ENCODE measurements around the gene BARD1. TPM values are rescaled to one million over a fixed set of nuclear protein-coding genes. Genes with fewer than 3 reads are reported as not detected.

The BARD1 gene
- total and polyA plus RNA-seq, 11 donors, result 0.88 to 16.7 (median 9.8) TPM

DNA sequence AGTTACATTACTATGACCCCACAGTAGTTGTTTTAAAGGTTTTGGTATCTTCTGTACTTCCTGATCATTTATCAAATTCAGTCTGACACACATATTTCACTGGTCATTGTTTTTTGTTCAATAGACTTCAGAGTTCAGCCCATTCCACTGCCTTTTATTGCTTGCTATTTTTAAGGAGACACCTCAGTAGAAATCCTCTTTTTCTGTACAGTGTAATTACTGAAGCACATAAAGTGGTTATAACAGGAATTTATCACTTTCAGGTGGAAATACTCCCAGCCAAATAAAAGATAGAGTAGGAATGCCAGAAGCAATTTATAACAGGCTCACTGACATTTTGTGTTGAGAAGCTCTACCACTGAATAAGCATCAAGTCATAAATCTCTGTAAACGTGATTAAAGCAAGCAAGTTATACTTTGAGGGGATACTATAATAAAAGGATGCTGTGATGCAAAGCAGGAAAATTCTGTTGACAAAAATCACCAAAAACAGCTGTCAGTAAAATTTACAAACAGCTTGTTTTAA is 6.6 kb upstream of the BARD1 start:
- no peak for TF ChIP-seq POLR2A (IDR thresholded peaks at IDR 0.05)
- TF ChIP-seq, protein P1, sequence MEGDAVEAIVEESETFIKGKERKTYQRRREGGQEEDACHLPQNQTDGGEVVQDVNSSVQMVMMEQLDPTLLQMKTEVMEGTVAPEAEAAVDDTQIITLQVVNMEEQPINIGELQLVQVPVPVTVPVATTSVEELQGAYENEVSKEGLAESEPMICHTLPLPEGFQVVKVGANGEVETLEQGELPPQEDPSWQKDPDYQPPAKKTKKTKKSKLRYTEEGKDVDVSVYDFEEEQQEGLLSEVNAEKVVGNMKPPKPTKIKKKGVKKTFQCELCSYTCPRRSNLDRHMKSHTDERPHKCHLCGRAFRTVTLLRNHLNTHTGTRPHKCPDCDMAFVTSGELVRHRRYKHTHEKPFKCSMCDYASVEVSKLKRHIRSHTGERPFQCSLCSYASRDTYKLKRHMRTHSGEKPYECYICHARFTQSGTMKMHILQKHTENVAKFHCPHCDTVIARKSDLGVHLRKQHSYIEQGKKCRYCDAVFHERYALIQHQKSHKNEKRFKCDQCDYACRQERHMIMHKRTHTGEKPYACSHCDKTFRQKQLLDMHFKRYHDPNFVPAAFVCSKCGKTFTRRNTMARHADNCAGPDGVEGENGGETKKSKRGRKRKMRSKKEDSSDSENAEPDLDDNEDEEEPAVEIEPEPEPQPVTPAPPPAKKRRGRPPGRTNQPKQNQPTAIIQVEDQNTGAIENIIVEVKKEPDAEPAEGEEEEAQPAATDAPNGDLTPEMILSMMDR (IDR thresholded peaks at IDR 0.05), result no peak
- Histone ChIP-seq H3K27ac (no peak overlapping the region), H3K4me3 (no peak overlapping the region), H3K9me3 (no peaks in the 10 kb centered on the region), H3K36me3 (no peaks in the 10 kb centered on the region), H3K27me3 (no peaks in the 10 kb centered on the region), H3K4me1 (no peaks in the 10 kb centered on the region)
- 56 to 74% (median 68%) methylated on average over 1 of the region's 1 CpG for WGBS, 4 donors
- ATAC-seq, result no peak
- no peak for DNase-seq
- intact Hi-C loops (cut with DNase I), result no loop called here

DNA sequence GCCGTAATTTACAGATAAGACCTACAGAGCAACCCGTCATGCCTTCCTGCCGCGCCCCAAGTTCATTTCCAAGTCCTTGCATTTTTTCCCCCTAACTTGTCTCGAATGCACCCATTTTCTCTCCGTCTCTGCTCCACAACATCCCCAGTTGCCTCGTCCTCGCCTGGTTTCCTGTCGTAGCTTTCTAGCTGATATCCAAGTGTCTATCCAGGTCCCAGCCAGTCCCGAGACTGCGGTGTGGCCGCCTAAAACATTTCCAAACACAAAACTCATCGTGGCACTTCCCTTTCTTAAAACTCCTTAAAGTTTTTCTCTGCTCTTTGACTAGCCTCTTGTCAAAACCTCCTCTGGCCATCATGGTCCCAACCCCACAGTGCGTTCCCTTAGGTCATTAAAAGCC is 1.2 kb upstream of the BARD1 start:
- Histone ChIP-seq H3K4me1 (peaks cover 0 to 28% (median 12%) of the 10 kb centered on the region in 12 donors), H3K9me3 (no peaks in the 10 kb centered on the region), H3K4me3 (peak overlapping the region in 10 of 12 donors; percentile 62 to 98 (median 83)), H3K27ac (peak overlapping the region in 1 of 12 donors; percentile 86), H3K36me3 (no peaks in the 10 kb centered on the region), H3K27me3 (no peaks in the 10 kb centered on the region)
- intact Hi-C loops (cut with DNase I), result no loop called here
- DNase-seq (peak in 1 of 5 donors; percentile 8), ATAC-seq (no peak)
- TF ChIP-seq POLR2A (IDR thresholded peaks at IDR 0.05), result no peak
- TF ChIP-seq, protein P1 (IDR thresholded peaks at IDR 0.05), result no peak
- WGBS, 4 donors, result 43 to 56% (median 48%) methylated on average over 14 of the region's 14 CpGs

DNA sequence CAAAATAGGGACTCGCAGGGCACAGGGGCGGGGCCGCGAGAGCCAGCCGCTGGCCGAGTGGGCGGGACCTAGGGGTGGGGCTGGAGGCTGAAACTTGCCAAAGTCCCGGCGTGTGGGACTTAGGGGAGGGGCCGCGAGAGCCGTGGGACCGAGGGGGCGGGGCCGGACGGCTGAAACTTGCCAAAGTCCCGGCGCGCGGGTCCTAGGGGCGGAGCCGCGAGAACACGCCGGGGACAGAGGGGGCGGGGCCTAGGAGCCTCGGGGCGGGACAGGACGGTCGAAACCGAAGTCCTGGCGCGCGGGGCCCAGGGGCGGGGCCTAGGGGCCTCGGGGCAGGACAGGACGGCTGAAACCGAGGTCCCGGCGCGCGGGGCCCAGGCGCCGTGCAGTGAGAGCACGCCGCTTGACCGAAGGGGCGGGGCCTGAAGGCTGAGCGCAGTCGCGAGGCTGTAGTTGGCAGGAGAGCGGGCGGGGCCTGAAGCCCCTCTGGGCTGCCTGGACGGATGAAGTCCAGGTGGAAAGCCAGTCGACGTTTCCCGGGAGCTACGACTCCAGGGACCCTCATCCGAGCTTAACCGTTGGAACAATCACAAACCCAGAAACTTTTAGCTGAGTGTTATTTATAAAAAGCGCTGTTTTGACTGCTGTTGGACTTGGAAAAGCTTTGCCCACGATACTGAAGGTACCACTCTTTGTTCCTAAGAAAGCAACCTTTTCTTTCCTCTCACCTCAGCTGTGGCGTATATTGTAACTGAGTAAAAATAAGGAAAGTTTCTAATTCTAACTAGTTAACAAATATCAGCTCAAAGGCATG is 475 bp upstream of the BARD1 start:
- DNase-seq (peak; percentile 99 to 100 (median 100)), ATAC-seq (peak; percentile 97 to 99 (median 97))
- H3K9me3 ChIP-seq, result no peaks in the 10 kb centered on the region
- peak overlapping the region in 11 of 12 donors; percentile 75 to 97 (median 83) for H3K27ac ChIP-seq
- peaks cover 0 to 31% (median 13%) of the 10 kb centered on the region in 12 donors for H3K4me1 ChIP-seq
- TF ChIP-seq, protein P1 (IDR thresholded peaks at IDR 0.05), result no peak
- peak in 1 of 2 donors; percentile 49 for TF ChIP-seq POLR2A (IDR thresholded peaks at IDR 0.05)
- H3K36me3 ChIP-seq, result no peaks in the 10 kb centered on the region
- 1 to 4% (median 1%) methylated on average over 28 to 63 of the region's 63 CpGs for WGBS, 4 donors
- intact Hi-C loops (cut with DNase I), result loop anchor here in 1 of 10 donors (5.0 kb wide), 1 partner anchor 1528 kb away; the partner anchor contains the start of gene SPAG16
- H3K4me3 ChIP-seq, result peak overlapping the region; percentile 21 to 98 (median 82)
- H3K27me3 ChIP-seq, result no peaks in the 10 kb centered on the region

DNA sequence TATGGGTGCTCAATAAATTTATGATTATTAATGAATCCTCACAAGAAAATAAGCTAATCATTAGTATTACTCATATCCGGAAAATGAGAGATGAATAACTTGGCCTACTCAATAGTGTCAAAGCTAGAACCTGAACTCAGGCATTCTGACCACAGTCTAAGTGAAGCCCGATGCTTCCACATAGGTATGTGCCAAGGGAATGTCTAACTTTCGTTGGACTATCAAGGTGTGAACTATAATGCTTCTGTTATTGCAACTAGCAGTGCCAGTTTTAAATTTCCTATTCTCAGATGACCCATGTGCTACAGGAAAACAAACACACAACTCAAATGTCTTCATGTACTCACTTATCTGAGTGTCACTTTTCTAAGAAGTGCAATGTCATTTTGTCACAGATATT is 1.8 kb downstream of the BARD1 start:
- DNase-seq (no peak), ATAC-seq (no peak)
- WGBS, 4 donors, result 9 to 23% (median 14%) methylated on average over 3 of the region's 3 CpGs
- no peaks in the 10 kb centered on the region for H3K27me3 ChIP-seq
- intact Hi-C loops (cut with DNase I), result loop anchor here in 1 of 10 donors (5.0 kb wide), 1 partner anchor 1525 kb away; the partner anchor contains the start of gene SPAG16
- peaks cover 0 to 31% (median 13%) of the 10 kb centered on the region in 12 donors for H3K4me1 ChIP-seq
- H3K36me3 ChIP-seq, result no peaks in the 10 kb centered on the region
- TF ChIP-seq, protein P1 (IDR thresholded peaks at IDR 0.05), result no peak
- no peak for TF ChIP-seq POLR2A (IDR thresholded peaks at IDR 0.05)
- H3K9me3 ChIP-seq, result no peaks in the 10 kb centered on the region
- peak overlapping the region in 8 of 12 donors; percentile 54 to 97 (median 84) for H3K27ac ChIP-seq
- peak overlapping the region in 11 of 12 donors; percentile 62 to 98 (median 82) for H3K4me3 ChIP-seq
